Body of pancreas (tissue), 4 donors: ENCODE measurements around the gene UQCC2. TPM values are rescaled to one million over a fixed set of nuclear protein-coding genes. Genes with fewer than 3 reads are reported as not detected.

Source experiments
- ATAC-seq: fragments of 150-250 bp; one replicate; pipeline ENCODE4 v1.9.1; 2016
- DNase-seq, 4 donors: peaks; one replicate each; pipeline ENCODE4 v3.0.0-alpha.2; 2019
- H3K27ac ChIP-seq, 4 donors: fragments of 200-600 bp; sonication (generic); 1 replicate in 3 of 4; 2 replicates in 1 of 4; pipeline versions ENCODE4 v1.5.1 to v1.6.1; 2016 to 2019; ENCODE audit warnings: mild to moderate bottlenecking in 1 of 4, mixed read lengths in 1 of 4, moderate library complexity in 1 of 4
- H3K27me3 ChIP-seq, 2 donors: fragments of 200-600 bp; sonication (generic); one replicate each; pipeline ENCODE4 v1.6.0; 2016; ENCODE audit warnings: mild to moderate bottlenecking in 1 of 2
- H3K36me3 ChIP-seq, 2 donors: fragments of 200-600 bp; sonication (generic); replicated peaks in 1 of 2; 2 replicates each; pipeline ENCODE4 v1.5.1; 2016; ENCODE audit warnings: low read depth in 2 of 2; ENCODE audit not compliant: insufficient read depth in 1 of 2
- H3K4me1 ChIP-seq: fragments of 200-600 bp; sonication (generic); one replicate; pipeline ENCODE4 v1.6.0; 2016
- H3K4me3 ChIP-seq, 2 donors: fragments of 200-600 bp; sonication (generic); 1 replicate in 1 of 2; 2 replicates in 1 of 2; pipeline ENCODE4 v1.5.1; 2016 to 2019
- H3K9me3 ChIP-seq, 3 donors: fragments of 200-600 bp; sonication (generic); 1 replicate in 2 of 3; 2 replicates in 1 of 3; pipeline ENCODE4 v1.5.1; 2016
- POLR2A ChIP-seq, 3 donors: fragments of 450-650 bp; IDR thresholded peaks; one replicate each; pipeline ENCODE4 v1.6.1; 2016; ENCODE audit warnings: antibody characterized with exemption in 3 of 3, mild to moderate bottlenecking in 2 of 3
- WGBS, 2 donors: methylation state at CpG; one replicate each; pipeline ENCODE4 v1.1.5; 2017; 5-methylcytosine and 5-hydroxymethylcytosine counted together
- intact Hi-C: fragments of 100-400 bp; cut with DNase I; formaldehyde crosslinking; loops from one replicate; pipeline ENCODE4 v1.15.1; 2023
- microRNA counts, 2 donors: library from miRNA; unstranded; fragments of <30 nt; microRNA quantifications; one replicate each; lab custom pipeline; 2017
- microRNA-seq, 2 donors: library from miRNA; unstranded; fragments of <30 nt; microRNA quantifications; one replicate each; pipeline ENCODE4, GENCODE V29; 2016; ENCODE audit warnings: borderline number of aligned reads in 2 of 2, borderline replicate concordance in 2 of 2
- small RNA-seq: library from RNA; depleted of rRNA; stranded (forward); fragments of <200 nt; gene quantifications from one replicate; pipeline ENCODE3, GENCODE V24; 2016
- total RNA-seq, 2 donors: library from RNA; depleted of rRNA; stranded (reverse); fragments of >200 nt; gene quantifications; one replicate each; pipeline ENCODE4 v1.1.0, GENCODE V29; 2016
- TF ChIP-seq, protein P1 (sequence below), 7 experiments: fragments of 450-650 bp in 4 of 7; fragments of 200-600 bp in 3 of 7; sonication (generic) in 3 of 7; IDR thresholded peaks; one replicate each; pipeline ENCODE4 v1.5.1; 2016 to 2019; ENCODE audit warnings: antibody characterized with exemption in 7 of 7

UQCC2 gene
- total RNA-seq, 2 donors from 2014 or later: 4.0 to 17.6 TPM

DNA sequence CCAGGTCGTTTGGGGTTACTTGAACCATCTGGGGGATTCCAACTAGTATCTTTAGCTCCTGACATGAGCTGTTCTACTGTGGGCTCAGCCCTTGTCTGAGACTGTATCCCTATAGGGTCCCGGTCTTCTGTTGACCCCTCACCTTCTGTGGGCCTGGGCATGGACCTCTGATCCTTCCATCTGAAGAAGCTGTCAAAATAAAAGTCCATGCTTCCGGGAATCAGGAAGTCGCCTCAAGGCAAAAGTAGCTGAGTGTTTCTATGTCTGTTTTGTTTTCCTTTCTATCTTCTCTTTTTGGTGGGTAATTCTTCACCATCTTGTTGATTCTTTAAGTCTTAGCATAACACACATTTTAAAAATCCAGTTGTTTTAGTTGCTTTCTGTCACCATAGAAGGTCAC lies 60.1 kb downstream of the UQCC2 start:
- 67 to 70% methylated on average over 4 of the region's 4 CpGs for WGBS, 2 donors
- intact Hi-C loops: no loop called here

More for the DNA sequence above, 60.1 kb downstream of the UQCC2 start:
- Histone ChIP-seq H3K27ac (no peak overlapping the region), H3K4me3 (no peak overlapping the region), H3K9me3 (no peaks in the 10 kb centered on the region), H3K4me1 (no peaks in the 10 kb centered on the region), H3K27me3 (no peaks in the 10 kb centered on the region), H3K36me3 (no peaks in the 10 kb centered on the region)
- no peak for ATAC-seq
- TF ChIP-seq, protein P1, sequence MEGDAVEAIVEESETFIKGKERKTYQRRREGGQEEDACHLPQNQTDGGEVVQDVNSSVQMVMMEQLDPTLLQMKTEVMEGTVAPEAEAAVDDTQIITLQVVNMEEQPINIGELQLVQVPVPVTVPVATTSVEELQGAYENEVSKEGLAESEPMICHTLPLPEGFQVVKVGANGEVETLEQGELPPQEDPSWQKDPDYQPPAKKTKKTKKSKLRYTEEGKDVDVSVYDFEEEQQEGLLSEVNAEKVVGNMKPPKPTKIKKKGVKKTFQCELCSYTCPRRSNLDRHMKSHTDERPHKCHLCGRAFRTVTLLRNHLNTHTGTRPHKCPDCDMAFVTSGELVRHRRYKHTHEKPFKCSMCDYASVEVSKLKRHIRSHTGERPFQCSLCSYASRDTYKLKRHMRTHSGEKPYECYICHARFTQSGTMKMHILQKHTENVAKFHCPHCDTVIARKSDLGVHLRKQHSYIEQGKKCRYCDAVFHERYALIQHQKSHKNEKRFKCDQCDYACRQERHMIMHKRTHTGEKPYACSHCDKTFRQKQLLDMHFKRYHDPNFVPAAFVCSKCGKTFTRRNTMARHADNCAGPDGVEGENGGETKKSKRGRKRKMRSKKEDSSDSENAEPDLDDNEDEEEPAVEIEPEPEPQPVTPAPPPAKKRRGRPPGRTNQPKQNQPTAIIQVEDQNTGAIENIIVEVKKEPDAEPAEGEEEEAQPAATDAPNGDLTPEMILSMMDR (IDR thresholded peaks at IDR 0.05): no peak
- no peak for TF ChIP-seq POLR2A (IDR thresholded peaks at IDR 0.05)
- DNase-seq: no peak

MicroRNAs encoded within 50 kb of the gene (microRNA counts, 767-probe panel; counts per million panel counts)
- microRNA hsa-miR-3934 (lab: Ali Mortazavi, UCI): 0 to 736 counts per million in 2 donors

Small RNA genes lying within 50 kb of the gene (microRNA-seq; reads per million reads assigned to microRNA genes)
- 0.45 to 0.93 reads per million in 2 donors for gene MIR3934

Small RNA genes lying within 50 kb of the gene (small RNA-seq; reads per million reads assigned to genes)
- not detected for gene MIR3934

Other genes starting within 250 kb of the UQCC2 start
- gene BAK1, start 131.4 kb downstream of the UQCC2 start, total RNA-seq: 1 to 10 TPM; 2.3 to 5.7 TPM
- gene ITPR3, start 90.4 kb downstream of the UQCC2 start, total RNA-seq: 10 to 100 TPM; 17.5 to 25.9 TPM
- not detected for gene IP6K3, start 35.2 kb upstream of the UQCC2 start, total RNA-seq
- gene LEMD2, start 77.4 kb upstream of the UQCC2 start, total RNA-seq: 10 to 100 TPM; 32.7 to 48.8 TPM
- not detected for gene MLN, start 92.3 kb upstream of the UQCC2 start, total RNA-seq